K562 treated with DMSO at 1 percent for 12 hours (cell line): ENCODE results near the gene TET1. TPM values are rescaled to one million over a fixed set of nuclear protein-coding genes. Genes with fewer than 3 reads are reported as not detected.

Experiments used
- total RNA-seq: library from RNA; unstranded; fragments of 300-600 nt; gene quantifications from 2 replicates; pipeline ENCODE4 v1.2.3, GENCODE V29; 2022; ENCODE audit not compliant: insufficient read depth

Gene TET1
- 0.49 and 5.5 TPM in 2 replicates for total RNA-seq

DNA sequence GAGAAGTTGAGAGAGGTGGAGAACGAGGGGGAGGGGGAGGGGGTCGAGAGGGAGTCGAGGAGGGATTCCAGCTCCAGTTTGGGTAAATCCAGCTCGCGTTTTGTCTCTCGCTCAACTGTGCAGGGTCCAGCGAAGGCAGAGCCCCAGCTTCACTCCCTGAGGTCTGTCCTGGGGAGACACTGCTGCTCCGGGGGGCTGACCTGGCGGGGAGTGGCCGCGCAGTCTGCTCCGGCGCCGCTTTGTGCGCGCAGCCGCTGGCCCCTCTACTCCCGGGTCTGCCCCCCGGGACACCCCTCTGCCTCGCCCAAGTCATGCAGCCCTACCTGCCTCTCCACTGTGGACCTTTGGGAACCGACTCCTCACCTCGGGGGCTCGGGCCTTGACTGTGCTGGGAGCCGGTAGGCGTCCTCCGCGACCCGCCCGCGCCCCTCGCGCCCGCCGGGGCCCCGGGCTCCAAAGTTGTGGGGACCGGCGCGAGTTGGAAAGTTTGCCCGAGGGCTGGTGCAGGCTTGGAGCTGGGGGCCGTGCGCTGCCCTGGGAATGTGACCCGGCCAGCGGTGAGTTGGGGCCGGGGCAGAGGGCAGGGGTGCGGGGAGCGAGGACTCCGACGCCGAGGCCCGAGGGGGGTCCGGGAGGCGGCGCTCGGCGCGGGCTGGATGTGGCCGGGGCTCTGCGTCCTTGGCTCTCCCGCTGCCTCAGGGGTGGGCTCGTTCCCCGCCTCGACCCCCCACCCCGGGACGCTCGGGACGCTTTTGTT lies at the start of gene TET1:
Gene TET1 (plus strand): TSS at position 152 of the 757 bp plus-strand sequence. CDS start 12,002 bp downstream, outside the sequence.

DNA sequence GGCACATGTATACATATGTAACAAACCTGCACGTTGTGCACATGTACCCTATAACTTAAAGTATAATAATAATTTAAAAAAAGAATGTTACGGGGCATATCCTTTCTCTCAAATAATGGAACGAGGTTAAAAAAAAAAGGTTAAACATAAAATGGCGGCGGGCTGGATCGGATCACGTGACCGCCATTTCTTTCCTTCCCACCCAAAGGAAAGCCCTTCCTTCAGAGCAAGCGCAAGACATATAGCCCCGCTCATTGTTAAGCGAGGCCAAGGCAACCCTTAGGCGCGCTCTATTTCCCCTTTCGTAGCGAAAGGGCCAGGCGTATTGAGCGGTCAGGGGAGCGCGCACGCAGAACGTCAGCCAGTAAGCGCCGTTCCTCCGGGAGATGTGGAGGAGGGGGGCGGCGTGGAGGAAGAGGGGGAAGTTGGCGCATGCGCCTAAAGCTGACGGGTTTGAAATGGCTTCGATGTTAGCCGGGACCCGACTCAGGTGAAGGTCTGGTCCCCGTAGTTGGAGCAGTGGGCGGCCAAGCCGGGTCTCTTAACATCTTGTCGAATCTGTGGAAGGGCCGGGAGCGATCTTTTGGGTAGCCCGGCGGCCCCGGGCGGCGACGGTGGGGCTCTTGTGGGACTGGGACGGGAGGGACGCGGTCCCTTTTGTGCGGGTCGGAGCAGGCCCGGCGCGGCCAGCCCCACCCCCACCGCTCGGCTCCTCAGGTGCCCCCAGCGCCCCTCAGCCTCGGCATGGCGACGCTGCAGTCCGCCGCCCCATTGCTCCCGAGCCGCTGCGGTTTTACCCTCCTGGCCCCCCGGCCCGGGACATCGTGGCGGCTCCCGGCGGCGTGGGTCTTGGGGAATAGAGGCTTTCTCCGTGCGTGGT lies 160.9 kb downstream of the TET1 start, which contains the start of gene CCAR1:
Gene CCAR1 (plus strand): TSS at position 447 of the 880 bp plus-strand sequence. CDS start 1,266 bp downstream, outside the sequence.

Other genes with a start within 250 kb of the TET1 start
- gene HNRNPH3, start 228.3 kb upstream of the TET1 start, total RNA-seq: 61.7 and 120 TPM in 2 replicates
- gene PBLD, start 227.4 kb upstream of the TET1 start, total RNA-seq: 0.64 and 3.5 TPM in 2 replicates
- 2.7 and 9.0 TPM in 2 replicates for gene RUFY2, start 153.1 kb upstream of the TET1 start, total RNA-seq
- gene DNA2, start 88.4 kb upstream of the TET1 start, total RNA-seq: 8.2 and 28.4 TPM in 2 replicates
- gene SLC25A16, start 32.8 kb upstream of the TET1 start, total RNA-seq: 1.9 and 7.6 TPM in 2 replicates
- gene CCAR1, start 160.9 kb downstream of the TET1 start, total RNA-seq: 32.8 and 51.7 TPM in 2 replicates